HG02981 (cell line): ENCODE data around the gene MSMP.

Experiments used
- ATAC-seq: cut with Tn5 transposase; IDR thresholded peaks from one replicate; pipeline ENCODE4 v1.9.1; 2021; ENCODE audit warnings: mild to moderate bottlenecking, moderate library complexity; ENCODE audit not compliant: unreplicated experiment

MSMP gene

GRCh38 chr9:35754264-35754663 lies at the start of gene MSMP:
TSS of gene MSMP (minus strand) at chr9:35754276. CDS start at chr9:35754129, 147 bp downstream.
- no peak for ATAC-seq

GRCh38 chr9:35801328-35802128 lies 47.5 kb upstream of the MSMP start:
- ATAC-seq, result no peak

GRCh38 chr9:35800530-35800929 lies 46.5 kb upstream of the MSMP start:
- ATAC-seq, result no peak

GRCh38 chr9:35798658-35799374 lies 44.7 kb upstream of the MSMP start:
- no peak for ATAC-seq

DNA sequence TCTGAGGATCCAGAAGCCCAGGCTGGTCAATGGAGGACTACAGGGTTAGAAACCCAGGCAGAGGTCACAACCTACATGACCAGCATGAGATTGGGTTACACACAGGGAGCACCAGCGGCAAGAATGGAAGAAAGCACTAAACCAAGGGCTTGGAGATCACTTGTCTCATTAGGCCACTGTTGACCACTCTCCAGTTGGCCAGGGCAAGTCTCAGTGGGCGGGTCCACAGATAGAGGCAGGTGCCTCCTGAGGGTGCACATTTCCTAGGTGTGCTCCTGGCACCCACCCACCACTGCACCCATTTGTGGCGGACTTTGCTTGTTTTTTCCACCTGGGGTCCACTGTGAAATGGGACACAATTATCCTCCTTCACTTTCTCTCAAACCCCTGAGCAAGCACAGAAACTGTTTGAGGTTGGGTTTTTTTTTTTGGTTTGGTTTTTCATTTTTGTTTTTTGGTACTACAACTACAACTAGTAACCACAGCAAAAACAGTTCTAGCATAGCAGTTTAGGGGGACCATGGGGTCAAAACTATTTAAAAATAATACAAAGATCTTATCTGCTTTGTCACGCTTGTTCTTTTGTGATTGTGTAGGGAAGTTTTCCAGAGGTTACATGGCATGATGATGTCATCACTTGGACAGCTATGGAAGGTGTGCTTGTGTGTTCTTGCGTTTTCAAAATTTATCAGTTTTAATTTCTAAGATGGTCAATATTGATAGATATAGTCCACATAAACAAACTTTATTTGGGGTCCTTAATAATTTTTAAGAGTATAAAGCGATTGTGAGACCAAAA lies 43.4 kb upstream of the MSMP start:
- ATAC-seq, result no peak

GRCh38 chr9:35795695-35796094 lies 41.6 kb upstream of the MSMP start:
- ATAC-seq, result no peak

- no peak for ATAC-seq
Observed at GRCh38 chr9:35793461-35793860, 39.4 kb upstream of the MSMP start.

- ATAC-seq, result no peak
Observed at GRCh38 chr9:35792826-35793225, 38.8 kb upstream of the MSMP start.

DNA sequence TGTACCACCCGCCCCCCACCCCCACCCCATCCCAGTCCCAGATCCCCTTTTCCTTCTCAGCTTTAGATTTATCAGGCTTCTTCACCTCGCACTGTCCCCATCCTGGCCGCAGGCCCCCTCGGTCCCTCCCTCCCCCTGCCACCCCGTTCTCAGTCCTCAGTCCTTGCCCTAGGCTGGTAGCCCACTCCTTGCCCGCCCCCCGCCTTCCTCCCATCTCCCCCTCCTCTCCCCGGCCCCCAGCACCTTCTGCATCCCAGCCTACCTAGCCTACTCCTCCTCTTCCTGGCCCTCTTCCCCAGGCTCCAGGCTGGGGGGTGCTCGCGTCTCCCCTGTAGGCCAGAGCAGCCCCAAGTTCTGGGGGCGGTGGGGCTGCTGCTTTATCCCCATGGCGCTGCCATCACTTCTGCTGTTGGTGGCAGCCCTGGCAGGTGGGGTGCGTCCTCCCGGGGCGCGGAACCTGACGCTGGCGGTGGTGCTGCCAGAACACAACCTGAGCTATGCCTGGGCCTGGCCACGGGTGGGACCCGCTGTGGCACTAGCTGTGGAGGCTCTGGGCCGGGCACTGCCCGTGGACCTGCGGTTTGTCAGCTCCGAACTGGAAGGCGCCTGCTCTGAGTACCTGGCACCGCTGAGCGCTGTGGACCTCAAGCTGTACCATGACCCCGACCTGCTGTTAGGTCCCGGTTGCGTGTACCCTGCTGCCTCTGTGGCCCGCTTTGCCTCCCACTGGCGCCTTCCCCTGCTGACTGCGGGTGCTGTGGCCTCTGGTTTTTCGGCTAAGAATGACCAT lies 38.1 kb upstream of the MSMP start:
- ATAC-seq, result no peak

DNA sequence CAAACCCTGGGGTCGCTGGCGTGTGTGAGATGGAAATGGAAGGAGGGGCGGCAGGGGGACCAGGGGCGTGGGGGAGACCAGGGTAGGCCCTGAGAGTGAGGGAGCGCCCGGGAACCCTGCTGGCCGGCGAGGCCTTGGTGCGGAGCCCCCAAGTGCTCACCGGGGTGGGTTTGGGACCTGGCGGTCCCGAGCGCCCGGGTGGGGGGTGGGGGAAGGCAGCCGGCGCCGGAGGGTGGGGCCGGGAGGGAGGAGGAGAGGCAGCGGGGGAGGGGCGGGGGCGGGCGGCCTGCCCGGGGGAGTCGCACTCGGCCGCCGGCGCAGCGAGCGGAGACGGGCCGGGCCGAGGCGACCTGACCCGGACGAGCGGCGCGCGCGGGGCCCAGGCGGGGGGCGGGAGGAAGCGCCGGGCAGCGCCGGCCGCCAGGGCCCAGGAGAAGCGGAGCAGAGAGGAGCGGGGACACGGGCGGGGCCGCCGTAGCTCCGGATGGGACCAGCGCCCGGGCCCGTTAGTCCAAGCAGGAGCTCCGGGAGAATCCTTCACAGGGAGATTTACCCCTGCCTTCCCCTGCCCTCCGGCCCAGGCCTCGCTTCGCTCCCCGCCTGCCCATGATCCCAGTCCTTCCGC lies 37.3 kb upstream of the MSMP start, which contains the start of gene NPR2:
Gene NPR2, plus strand, starts transcription at position 295 of the 625 bp plus-strand sequence. CDS start 818 bp downstream, outside the sequence.
- no peak for ATAC-seq

DNA sequence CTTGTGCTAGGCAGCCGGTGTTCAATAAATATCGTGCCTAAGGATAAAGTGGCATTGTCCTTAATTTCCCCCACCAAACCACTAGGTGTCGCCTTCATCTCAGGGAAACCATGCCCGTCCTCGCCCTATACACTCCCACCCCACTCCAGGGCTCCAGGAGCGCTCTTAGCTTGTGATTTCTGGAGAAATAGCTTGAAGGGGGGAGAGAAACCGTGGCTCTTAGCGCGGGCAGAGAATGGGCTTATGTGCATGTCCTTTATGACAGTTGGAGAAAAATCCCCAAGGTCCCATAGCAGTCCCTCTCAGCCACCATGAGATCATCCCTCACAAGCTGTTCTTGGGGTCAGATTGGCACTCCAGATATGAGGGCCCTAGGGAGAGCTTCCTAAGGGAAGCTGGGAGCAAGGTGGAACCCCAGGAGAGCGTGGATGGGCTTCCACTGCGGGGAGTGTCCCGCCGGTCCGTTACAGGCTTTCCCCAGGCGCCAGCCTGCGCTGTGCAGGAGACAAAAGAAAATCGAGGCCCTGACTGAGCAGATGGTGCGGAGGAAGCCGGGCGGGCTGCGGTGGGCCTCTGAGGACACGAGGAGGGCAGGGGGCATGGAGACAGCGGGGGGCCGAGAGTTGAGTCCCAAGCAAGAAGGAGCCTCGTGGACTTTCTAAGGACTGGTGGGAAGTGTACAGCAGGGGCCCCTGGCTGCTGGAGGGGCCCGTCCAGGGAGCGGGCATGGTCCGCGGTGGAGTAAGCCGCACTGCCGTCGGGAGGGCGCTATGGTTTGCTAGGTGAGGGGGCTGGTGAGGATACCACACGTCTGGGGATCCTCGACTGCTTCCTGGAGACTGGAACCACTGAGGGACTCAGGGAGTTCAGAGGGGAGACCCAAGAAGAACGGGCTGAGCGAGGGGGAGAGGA lies 36.6 kb upstream of the MSMP start:
- ATAC-seq, result no peak

- no peak for ATAC-seq
Observed at GRCh38 chr9:35790025-35790384, 35.9 kb upstream of the MSMP start.

DNA sequence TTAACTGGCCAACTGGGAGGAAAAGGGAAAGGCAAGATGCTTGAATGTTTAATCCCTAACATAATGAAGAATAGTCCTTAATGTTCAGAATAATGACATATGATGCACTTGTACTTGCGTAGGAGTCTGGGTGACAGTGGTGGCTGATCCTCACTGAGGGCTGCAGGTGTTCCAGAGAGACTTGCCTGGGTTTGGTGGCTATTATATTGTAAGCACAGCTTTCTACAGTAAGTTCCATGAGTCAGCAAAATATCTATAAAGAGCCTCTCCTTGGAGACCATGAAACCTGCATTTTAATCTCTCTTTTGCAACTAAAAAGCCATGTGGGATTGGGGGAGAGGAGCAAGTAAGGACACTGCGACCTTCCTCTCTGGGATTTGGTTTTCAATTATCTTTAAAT lies 35.5 kb upstream of the MSMP start:
- no peak for ATAC-seq

DNA sequence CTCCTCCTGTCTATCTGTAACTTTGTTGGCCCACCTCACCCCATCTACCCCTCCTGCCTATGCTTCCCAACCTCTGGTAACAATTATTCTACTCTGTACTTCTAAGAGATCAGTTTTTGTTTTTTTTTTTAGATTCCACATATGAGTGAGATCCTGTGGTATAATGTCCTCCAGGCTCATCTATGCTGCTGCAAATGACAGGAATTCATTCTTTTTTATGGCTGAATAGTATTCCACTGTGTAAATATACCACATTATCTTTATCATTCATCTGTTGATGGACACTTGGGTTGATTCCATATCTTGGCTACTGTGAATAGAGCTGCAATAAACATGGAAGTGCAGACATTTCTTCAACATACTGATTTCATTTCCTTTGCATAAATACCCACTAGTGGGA lies 29.3 kb upstream of the MSMP start:
- ATAC-seq, result no peak

DNA sequence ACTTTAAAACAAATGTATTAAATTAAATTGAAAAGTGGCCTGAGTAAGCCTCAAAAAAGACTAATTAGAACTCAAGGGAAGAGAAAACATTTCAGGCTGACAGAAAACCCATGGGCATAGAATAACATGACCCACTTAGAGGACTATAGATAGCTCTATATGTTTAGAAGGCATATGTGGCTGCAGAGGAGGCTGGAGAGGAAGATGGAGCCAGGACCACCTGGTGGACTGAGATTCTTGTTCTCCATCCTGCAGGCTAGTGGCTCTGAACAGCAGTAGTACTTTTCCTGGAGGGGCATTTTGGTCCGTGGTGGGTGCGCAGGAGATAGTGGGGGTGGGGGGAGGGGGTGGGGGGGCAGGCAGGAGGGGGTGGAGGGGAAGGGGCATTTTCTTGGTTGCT lies 27.0 kb upstream of the MSMP start:
- ATAC-seq, result no peak

GRCh38 chr9:35778496-35778895 lies 24.4 kb upstream of the MSMP start:
- ATAC-seq, result no peak

DNA sequence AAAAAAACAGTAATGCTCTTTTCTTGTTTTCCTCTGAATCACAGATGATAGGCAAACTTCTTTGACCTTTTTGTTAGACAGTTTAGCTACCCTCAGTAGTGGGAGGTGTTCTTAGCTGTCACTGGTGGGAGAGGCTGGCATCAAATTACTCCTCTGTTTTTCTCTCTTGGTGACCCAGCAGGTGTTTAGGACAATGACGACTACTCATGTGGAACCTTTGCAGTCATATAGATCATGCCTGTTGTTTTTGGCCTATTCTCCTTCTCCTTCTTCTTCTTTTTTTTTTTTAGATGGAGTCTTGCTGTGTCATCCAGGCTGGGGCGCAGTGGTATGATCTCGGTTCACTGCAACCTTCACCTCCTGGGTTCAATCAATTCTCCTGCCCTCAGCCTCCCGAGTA lies 21.9 kb upstream of the MSMP start:
- peak; percentile 61 for ATAC-seq

DNA sequence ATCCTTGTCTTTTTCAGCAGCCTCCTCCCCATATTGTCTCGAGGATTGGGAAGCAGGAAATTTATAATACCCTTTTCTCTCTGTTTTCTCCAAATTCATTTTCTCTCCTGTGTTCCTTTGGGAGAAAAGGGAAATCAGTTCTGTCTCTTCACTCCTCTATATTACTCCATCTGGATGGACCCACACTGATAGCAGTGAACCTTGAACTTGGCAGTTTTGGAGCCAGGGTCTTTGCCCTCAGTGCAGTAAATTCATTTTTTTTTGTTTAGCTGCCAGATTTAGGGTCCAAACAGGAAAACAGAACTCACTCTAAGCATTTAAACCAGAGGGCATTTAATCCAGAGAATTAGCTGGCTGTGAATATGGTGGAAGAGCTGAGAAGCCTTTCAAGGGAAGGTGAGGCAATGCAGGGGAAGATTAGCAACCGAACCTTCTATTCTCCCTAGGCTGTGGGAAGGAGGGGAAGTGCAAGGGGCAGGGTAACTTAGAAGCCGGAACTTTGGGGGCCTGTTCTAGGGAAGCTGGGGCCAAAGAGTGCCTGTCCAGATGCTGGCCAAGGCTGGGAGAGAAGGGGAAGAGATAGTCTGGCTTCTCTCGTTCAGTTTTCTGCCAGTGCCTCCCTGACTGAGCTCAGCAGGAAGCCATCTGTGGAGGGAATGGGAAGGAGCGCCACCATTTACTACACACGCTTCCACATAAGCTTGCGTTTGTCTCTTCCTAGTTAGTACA lies 21.0 kb upstream of the MSMP start:
- no peak for ATAC-seq

DNA sequence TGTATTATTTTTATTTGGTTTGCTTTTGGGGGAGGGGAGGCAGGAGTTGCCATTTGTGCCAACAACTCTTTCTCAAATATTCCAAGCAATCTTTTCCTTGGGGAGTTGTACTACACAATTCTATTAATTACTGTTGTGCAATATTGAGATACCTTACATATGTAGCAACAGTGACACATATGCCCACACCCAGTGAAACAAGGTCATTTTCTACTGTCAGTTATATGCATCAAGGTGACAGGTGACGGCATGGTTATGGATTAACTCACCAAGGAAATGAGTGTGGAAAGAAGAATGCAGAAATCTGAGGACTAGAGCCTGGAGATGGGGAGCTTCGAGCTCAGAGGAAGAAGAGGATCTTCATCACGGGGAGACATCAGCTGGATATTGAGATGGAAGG lies 17.9 kb upstream of the MSMP start:
- ATAC-seq, result no peak
